K562 (cell line): ENCODE measurements around the gene VMP1. TPM values are rescaled to one million over a fixed set of nuclear protein-coding genes. Genes with fewer than 3 reads are reported as not detected.

ENCODE experiments used
- ATAC-seq: fragments of 200-7000 bp; cut with Tn5 transposase; 3 replicates; pipeline ENCODE4 v1.9.1; 2020; ENCODE audit warnings: moderate library complexity
- BruUV-seq: library from RNA; stranded (reverse); fragments of 400-500 nt; replicated peaks from 2 replicates; lab custom pipeline; 2021; lab: Mats Ljungman, UMichigan
- CTCF ChIA-PET: fragments of 300-600 bp; formaldehyde crosslinking; extraction: SDS; loops from one replicate; lab custom pipeline; 2021; ENCODE audit warnings: low intra/inter-chr PET ratio; lab: Yijun Ruan, JAX
- POLR2A ChIA-PET: fragments of 300-600, 350-650 bp; sonication (Branson Sonifier 250); formaldehyde crosslinking; extraction: SDS; loops from one replicate; lab custom pipeline; 2021; ENCODE audit warnings: antibody characterized with exemption, inconsistent platforms; lab: Yijun Ruan, JAX
- DNase-seq, 4 experiments: peaks; one replicate each; pipeline versions ENCODE4 v3.0.0 to v3.0.0-alpha.2; 2011 to 2018; ENCODE audit warnings: low spot score in 3 of 4, mixed read lengths in 3 of 4; ENCODE audit errors: extremely low read depth in 1 of 4
- FAIRE-seq: peaks from 2 replicates; lab custom pipeline; 2011; peaks lifted over from hg19 to GRCh38; lab: Jason Lieb, UNC
- H2AFZ ChIP-seq: 2 replicates; pipeline ENCODE4 v1.6.0; 2011; ENCODE audit warnings: low read depth, low read length, control low read depth, inconsistent platforms
- H3K27ac ChIP-seq: fragments of 200-600 bp; 3 replicates; pipeline ENCODE4 v1.8.0; 2011; ENCODE audit warnings: low read depth, mild to moderate bottlenecking, control low read depth, inconsistent platforms, low read length, moderate library complexity, mixed read lengths; ENCODE audit errors: extremely low read depth
- H3K27me3 ChIP-seq, 2 experiments: fragments of 300-600 bp in 1 of 2; 2 replicates in 1 of 2; 3 replicates in 1 of 2; pipeline versions ENCODE4 v1.6.0 to v1.8.0; 2011; ENCODE audit warnings: inconsistent platforms in 2 of 2, low read length in 2 of 2, mild to moderate bottlenecking in 1 of 2, mixed read lengths in 1 of 2, moderate library complexity in 1 of 2; ENCODE audit not compliant: control insufficient read depth in 2 of 2, insufficient read depth in 2 of 2
- H3K36me3 ChIP-seq: fragments of 300-600 bp; 3 replicates; pipeline ENCODE4 v1.8.0; 2011; ENCODE audit warnings: mild to moderate bottlenecking, low read length, inconsistent platforms; ENCODE audit not compliant: control insufficient read depth, insufficient read depth
- H3K4me1 ChIP-seq, 2 experiments: fragments of 200-600 bp in 1 of 2; replicated peaks in 1 of 2; 2 replicates in 1 of 2; 3 replicates in 1 of 2; pipeline versions ENCODE4 v1.5.1 to v1.8.0; 2011; ENCODE audit warnings: inconsistent platforms in 2 of 2, low read length in 2 of 2, mild to moderate bottlenecking in 1 of 2, mixed read lengths in 1 of 2, moderate library complexity in 1 of 2; ENCODE audit not compliant: control insufficient read depth in 2 of 2, insufficient read depth in 2 of 2
- H3K4me2 ChIP-seq: 2 replicates; pipeline ENCODE4 v1.6.1; 2011; ENCODE audit warnings: low read length, control low read depth, inconsistent platforms, mixed read lengths; ENCODE audit not compliant: insufficient read depth
- H3K4me3 ChIP-seq: fragments of 200-600 bp; sonication (generic), shearing (Covaris generic); 2 replicates; pipeline ENCODE4 v1.5.1; 2016; ENCODE audit warnings: control low read depth, inconsistent platforms
- H3K79me2 ChIP-seq: fragments of 200-600 bp; 3 replicates; pipeline ENCODE4 v1.8.0; 2011; ENCODE audit warnings: low read length, inconsistent platforms; ENCODE audit not compliant: control insufficient read depth, insufficient read depth
- H3K9ac ChIP-seq, 2 experiments: 2 replicates each; pipeline versions ENCODE4 v1.6.0 to v1.6.1; 2011; ENCODE audit warnings: low read depth in 2 of 2, low read length in 2 of 2, control low read depth in 1 of 2, inconsistent platforms in 1 of 2, mild to moderate bottlenecking in 1 of 2, mixed read lengths in 1 of 2; ENCODE audit not compliant: insufficient read depth in 1 of 2
- H3K9me1 ChIP-seq: one replicate; pipeline ENCODE4 v1.6.0; 2011; ENCODE audit warnings: inconsistent platforms, mild to moderate bottlenecking, low read length, moderate library complexity; ENCODE audit not compliant: control insufficient read depth, insufficient read depth
- H3K9me3 ChIP-seq: replicated peaks from 2 replicates; pipeline ENCODE4 v1.5.1; 2011; ENCODE audit warnings: low read depth, low read length, inconsistent platforms; ENCODE audit not compliant: control insufficient read depth, insufficient read depth
- H4K20me1 ChIP-seq: replicated peaks from 2 replicates; pipeline ENCODE4 v1.6.1; 2011; ENCODE audit warnings: low read length, inconsistent platforms, mixed read lengths; ENCODE audit not compliant: control insufficient read depth, insufficient read depth
- GABPA ChIP-seq: fragments of 200-800 bp; sonication (Bioruptor generic); conservative IDR thresholded peaks from 2 replicates; pipeline ENCODE4 v1.6.1; 2016; ENCODE audit warnings: low read depth, missing genetic modification characterization, missing compliant biosample characterization
- GATA2 ChIP-seq: sonication (generic); formaldehyde crosslinking; IDR thresholded peaks from 2 replicates; pipeline ENCODE4 v1.4.0; 2020; ENCODE audit warnings: mild to moderate bottlenecking, missing genetic modification reagents
- KDM2B ChIP-seq: fragments of 250-450 bp; sonication (Bioruptor Pico); IDR thresholded peaks from 2 replicates; pipeline ENCODE4 v1.8.0; 2021; ENCODE audit warnings: mild to moderate bottlenecking, moderate library complexity
- RBM15 ChIP-seq: fragments of 200-400 bp; formaldehyde crosslinking; IDR thresholded peaks from 2 replicates; pipeline ENCODE4 v1.6.1; 2018; ENCODE audit warnings: mild to moderate bottlenecking, low read length, moderate library complexity; ENCODE audit not compliant: insufficient read depth
- ZNF124 ChIP-seq: sonication (generic); formaldehyde crosslinking; IDR thresholded peaks from 2 replicates; pipeline ENCODE4 v1.8.1; 2022; ENCODE audit warnings: missing genetic modification reagents
- WGBS: fragments of 100-300 bp; shearing (Covaris generic); methylation state at CpG from one replicate; pipeline ENCODE4 v1.1.6; 2016; ENCODE audit warnings: low coverage, mixed read lengths; ENCODE audit not compliant: insufficient coverage; ENCODE audit errors: missing lambda C conversion rate; 5-methylcytosine and 5-hydroxymethylcytosine counted together
- in situ Hi-C: fragments of 300-500 bp; cut with MboI; formaldehyde crosslinking; loops from 4 replicates; pipeline ENCODE4 v1.15.0; 2018; ENCODE audit warnings: inconsistent platforms, mixed read lengths
- intact Hi-C: fragments of 100-400 bp; cut with micrococcal nuclease; formaldehyde crosslinking; loops from 2 replicates; pipeline ENCODE4 v1.14.2; 2022
- polyA plus RNA-seq, 8 experiments: library from polyadenylated mRNA; depleted of rRNA in 4 of 8; stranded (reverse) in 5 of 8; unstranded in 3 of 8; fragments of >200 nt; fragmentation: Nextera tagmentation in 2 of 8; fragmentation: Illumina TruSeq in 1 of 8; extraction: Ambion mirVana in 2 of 8; extraction: Trizol in 1 of 8; gene quantifications; 2 replicates each; pipeline versions ENCODE4 v1.2.1 to v1.2.3, GENCODE V29; 2011 to 2014; ENCODE audit warnings: inconsistent platforms in 1 of 8, missing spikeins in 1 of 8
- total RNA-seq, 7 experiments: library from RNA; depleted of rRNA in 6 of 7; stranded (reverse); fragments of >200 nt in 6 of 7; fragmentation: Illumina TruSeq in 2 of 7; extraction: Trizol in 2 of 7; gene quantifications; 2 replicates each; pipeline versions ENCODE4 v1.2.1 to v1.2.3, GENCODE V29; 2011 to 2021; ENCODE audit warnings: low replicate concordance in 1 of 7
- TF ChIP-seq, protein P1 (sequence below), 2 experiments: IDR thresholded peaks; 2 replicates each; pipeline ENCODE4 v1.6.1; 2011; ENCODE audit warnings: borderline replicate concordance in 1 of 2, control low read depth in 1 of 2, low read depth in 1 of 2, low read length in 1 of 2, mild to moderate bottlenecking in 1 of 2, mixed read lengths in 1 of 2, moderate library complexity in 1 of 2; ENCODE audit not compliant: insufficient read depth in 1 of 2, insufficient read length in 1 of 2, poor library complexity in 1 of 2, severe bottlenecking in 1 of 2; ENCODE audit errors: extremely low read depth in 1 of 2
- TF ChIP-seq, protein P2 (sequence below), 2 experiments: fragments of 450-650 bp in 1 of 2; sonication (generic) in 1 of 2; formaldehyde crosslinking; conservative IDR thresholded peaks; 2 replicates each; pipeline versions ENCODE4 v1.4.0 to v1.8.1; 2020 to 2022; ENCODE audit warnings: mild to moderate bottlenecking in 1 of 2, missing genetic modification reagents in 1 of 2
- TF ChIP-seq, protein P3 (sequence below), 3 experiments: fragments of 200-800 bp in 1 of 3; fragments of 250-450 bp in 1 of 3; fragments of 450-650 bp in 1 of 3; sonication (Bioruptor Pico) in 1 of 3; sonication (Bioruptor generic) in 1 of 3; formaldehyde crosslinking in 1 of 3; IDR thresholded peaks; 2 replicates each; pipeline versions ENCODE4 v1.6.1 to v1.8.0; 2016 to 2022; ENCODE audit warnings: mild to moderate bottlenecking in 2 of 3, missing genetic modification characterization in 2 of 3, missing compliant biosample characterization in 1 of 3, moderate library complexity in 1 of 3
- TF ChIP-seq, protein P4 (sequence below), 2 experiments: fragments of 450-650 bp in 1 of 2; sonication (generic) in 1 of 2; formaldehyde crosslinking in 1 of 2; IDR thresholded peaks in 1 of 2; conservative IDR thresholded peaks in 1 of 2; 2 replicates each; pipeline versions ENCODE4 v1.6.1 to v1.8.1; 2016 to 2023; ENCODE audit warnings: mild to moderate bottlenecking in 2 of 2, moderate library complexity in 2 of 2, inconsistent platforms in 1 of 2, missing genetic modification reagents in 1 of 2

VMP1 gene
- total and polyA plus RNA-seq, 9 of the 15 experiments (the other 6 are each of a cell fraction or from before 2014, with no cell fraction given): 123 to 304 (median 151) TPM

DNA sequence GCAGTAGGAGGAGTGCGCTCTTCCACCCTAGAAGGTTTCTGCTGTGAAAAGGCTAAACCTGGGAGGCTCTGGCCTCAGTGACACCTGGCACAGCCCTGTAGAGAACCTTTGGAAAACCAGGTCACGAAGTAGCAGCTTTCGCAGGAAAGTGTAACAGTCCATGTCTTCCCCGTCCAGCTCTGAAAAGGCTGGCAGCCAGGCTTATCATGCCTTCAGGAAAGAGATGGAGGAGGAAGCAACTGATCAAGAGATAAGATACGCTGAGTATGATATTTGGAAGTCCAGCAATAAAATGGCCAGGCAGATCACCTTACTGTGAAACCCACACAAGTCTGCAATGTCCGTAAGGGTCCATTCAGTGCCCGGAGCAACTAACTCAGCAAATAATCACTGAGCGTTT lies 163.0 kb downstream of the VMP1 start:
- H3K36me3 ChIP-seq: peaks cover 32% of the 10 kb centered on the region
- H3K9ac ChIP-seq: no peak overlapping the region
- DNase-seq (no peak), FAIRE-seq (no peak), ATAC-seq (no peak)
- ChIA-PET POLR2A (interaction anchor here (0.7 to 1.1 kb wide), 3 partner anchors 10 to 28 kb away, joined by 3 to 4 read pairs (median 4); no protein-coding TSS in a partner anchor), CTCF (no interaction called here)
- in situ Hi-C loops: no loop called here
- no peaks in the 10 kb centered on the region for H3K79me2 ChIP-seq
- H3K4me3 ChIP-seq: no peak overlapping the region
- no peaks in the 10 kb centered on the region for H4K20me1 ChIP-seq
- WGBS: 68% methylated on average over 8 of the region's 8 CpGs
- no peak overlapping the region for H3K27ac ChIP-seq
- intact Hi-C loops: no loop called here
- BruUV-seq: no TSS peak
- H3K9me1 ChIP-seq: no peaks in the 10 kb centered on the region
- H3K4me2 ChIP-seq: no peak overlapping the region
- no peaks in the 10 kb centered on the region for H3K27me3 ChIP-seq
- no peaks in the 10 kb centered on the region for H3K9me3 ChIP-seq
- H3K4me1 ChIP-seq: no peaks in the 10 kb centered on the region
- no peak overlapping the region for H2AFZ ChIP-seq
- TF ChIP-seq GABPA (no peak), RBM15 (no peak), GATA2 (CRISPR knock-in tag) (0 out of 2 replicates have a peak, but pooled peaks have one; percentile 44), KDM2B (CRISPR knock-in tag) (no peak), ZNF124 (CRISPR knock-in tag) (no peak)
- TF ChIP-seq, protein P1, sequence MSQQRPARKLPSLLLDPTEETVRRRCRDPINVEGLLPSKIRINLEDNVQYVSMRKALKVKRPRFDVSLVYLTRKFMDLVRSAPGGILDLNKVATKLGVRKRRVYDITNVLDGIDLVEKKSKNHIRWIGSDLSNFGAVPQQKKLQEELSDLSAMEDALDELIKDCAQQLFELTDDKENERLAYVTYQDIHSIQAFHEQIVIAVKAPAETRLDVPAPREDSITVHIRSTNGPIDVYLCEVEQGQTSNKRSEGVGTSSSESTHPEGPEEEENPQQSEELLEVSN (IDR thresholded peaks at IDR 0.05; ENCODE audit: borderline replicate concordance in 1 of 2, extremely low read depth in 1 of 2, insufficient read depth in 1 of 2, insufficient read length in 1 of 2, low read depth in 1 of 2, low read length in 1 of 2, poor library complexity in 1 of 2, severe bottlenecking in 1 of 2): no peak
- TF ChIP-seq, protein P2, sequence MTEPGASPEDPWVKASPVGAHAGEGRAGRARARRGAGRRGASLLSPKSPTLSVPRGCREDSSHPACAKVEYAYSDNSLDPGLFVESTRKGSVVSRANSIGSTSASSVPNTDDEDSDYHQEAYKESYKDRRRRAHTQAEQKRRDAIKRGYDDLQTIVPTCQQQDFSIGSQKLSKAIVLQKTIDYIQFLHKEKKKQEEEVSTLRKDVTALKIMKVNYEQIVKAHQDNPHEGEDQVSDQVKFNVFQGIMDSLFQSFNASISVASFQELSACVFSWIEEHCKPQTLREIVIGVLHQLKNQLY (CRISPR knock-in tag; conservative IDR thresholded peaks at IDR 0.05): no peak
- TF ChIP-seq, protein P3, sequence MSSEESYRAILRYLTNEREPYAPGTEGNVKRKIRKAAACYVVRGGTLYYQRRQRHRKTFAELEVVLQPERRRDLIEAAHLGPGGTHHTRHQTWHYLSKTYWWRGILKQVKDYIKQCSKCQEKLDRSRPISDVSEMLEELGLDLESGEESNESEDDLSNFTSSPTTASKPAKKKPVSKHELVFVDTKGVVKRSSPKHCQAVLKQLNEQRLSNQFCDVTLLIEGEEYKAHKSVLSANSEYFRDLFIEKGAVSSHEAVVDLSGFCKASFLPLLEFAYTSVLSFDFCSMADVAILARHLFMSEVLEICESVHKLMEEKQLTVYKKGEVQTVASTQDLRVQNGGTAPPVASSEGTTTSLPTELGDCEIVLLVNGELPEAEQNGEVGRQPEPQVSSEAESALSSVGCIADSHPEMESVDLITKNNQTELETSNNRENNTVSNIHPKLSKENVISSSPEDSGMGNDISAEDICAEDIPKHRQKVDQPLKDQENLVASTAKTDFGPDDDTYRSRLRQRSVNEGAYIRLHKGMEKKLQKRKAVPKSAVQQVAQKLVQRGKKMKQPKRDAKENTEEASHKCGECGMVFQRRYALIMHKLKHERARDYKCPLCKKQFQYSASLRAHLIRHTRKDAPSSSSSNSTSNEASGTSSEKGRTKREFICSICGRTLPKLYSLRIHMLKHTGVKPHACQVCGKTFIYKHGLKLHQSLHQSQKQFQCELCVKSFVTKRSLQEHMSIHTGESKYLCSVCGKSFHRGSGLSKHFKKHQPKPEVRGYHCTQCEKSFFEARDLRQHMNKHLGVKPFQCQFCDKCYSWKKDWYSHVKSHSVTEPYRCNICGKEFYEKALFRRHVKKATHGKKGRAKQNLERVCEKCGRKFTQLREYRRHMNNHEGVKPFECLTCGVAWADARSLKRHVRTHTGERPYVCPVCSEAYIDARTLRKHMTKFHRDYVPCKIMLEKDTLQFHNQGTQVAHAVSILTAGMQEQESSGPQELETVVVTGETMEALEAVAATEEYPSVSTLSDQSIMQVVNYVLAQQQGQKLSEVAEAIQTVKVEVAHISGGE (CRISPR knock-in tag; IDR thresholded peaks at IDR 0.05): peak in 1 of 3 experiments; percentile 96; a peak in 2 of 6 replicates
- TF ChIP-seq, protein P4, sequence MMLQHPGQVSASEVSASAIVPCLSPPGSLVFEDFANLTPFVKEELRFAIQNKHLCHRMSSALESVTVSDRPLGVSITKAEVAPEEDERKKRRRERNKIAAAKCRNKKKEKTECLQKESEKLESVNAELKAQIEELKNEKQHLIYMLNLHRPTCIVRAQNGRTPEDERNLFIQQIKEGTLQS (IDR thresholded peaks at IDR 0.05): no peak
- TF ChIP-seq, protein P4 (CRISPR knock-in tag; conservative IDR thresholded peaks at IDR 0.05): no peak
